DOHH2 (cell line): ENCODE results near the gene PDIA6.

Experiments
- H3F3A ChIP-seq: fragments of 200-600 bp; sonication (generic), shearing (Covaris generic); 2 replicates; pipeline ENCODE4 v1.6.0; 2016; ENCODE audit warnings: antibody characterized with exemption, mild to moderate bottlenecking; ENCODE audit not compliant: control insufficient read depth, insufficient read depth
- H3K27ac ChIP-seq: fragments of 200-600 bp; sonication (generic); 2 replicates; pipeline ENCODE4 v1.5.1; 2014; ENCODE audit warnings: low read depth, mild to moderate bottlenecking, low read length, moderate library complexity
- H3K27me3 ChIP-seq: fragments of 200-600 bp; sonication (generic); 2 replicates; pipeline ENCODE4 v1.6.1; 2014; ENCODE audit warnings: mild to moderate bottlenecking, low read length, mixed read lengths; ENCODE audit not compliant: control insufficient read depth
- H3K36me3 ChIP-seq: fragments of 200-600 bp; sonication (generic); 2 replicates; pipeline ENCODE4 v1.6.1; 2014; ENCODE audit warnings: mild to moderate bottlenecking, low read length, moderate library complexity, mixed read lengths; ENCODE audit not compliant: control insufficient read depth
- H3K4me1 ChIP-seq: fragments of 200-600 bp; sonication (generic); 2 replicates; pipeline ENCODE4 v1.6.1; 2014; ENCODE audit warnings: mild to moderate bottlenecking, low read length, mixed read lengths; ENCODE audit not compliant: control insufficient read depth
- H3K4me2 ChIP-seq: fragments of 200-600 bp; sonication (generic); 2 replicates; pipeline ENCODE4 v1.6.0; 2014; ENCODE audit warnings: mild to moderate bottlenecking, low read length, moderate library complexity
- H3K4me3 ChIP-seq: fragments of 200-600 bp; sonication (generic); 2 replicates; pipeline ENCODE4 v1.5.1; 2014; ENCODE audit warnings: mild to moderate bottlenecking, low read length, mixed read lengths
- H3K79me2 ChIP-seq: fragments of 200-600 bp; sonication (generic); 2 replicates; pipeline ENCODE4 v1.6.1; 2014; ENCODE audit warnings: mild to moderate bottlenecking, low read length, mixed read lengths; ENCODE audit not compliant: control insufficient read depth
- H3K9me2 ChIP-seq: fragments of 200-600 bp; sonication (generic); replicated peaks from 2 replicates; pipeline ENCODE4 v1.6.1; 2014; ENCODE audit warnings: mild to moderate bottlenecking, low read length, mixed read lengths; ENCODE audit not compliant: control insufficient read depth
- H3K9me3 ChIP-seq: fragments of 200-600 bp; sonication (generic); 2 replicates; pipeline ENCODE4 v1.6.1; 2014; ENCODE audit warnings: antibody characterized with exemption, low read length, mixed read lengths; ENCODE audit not compliant: control insufficient read depth, insufficient read depth
- H4K20me1 ChIP-seq: fragments of 200-600 bp; sonication (generic); 2 replicates; pipeline ENCODE4 v1.6.0; 2014; ENCODE audit warnings: low read depth, mild to moderate bottlenecking, antibody characterized with exemption, low read length, moderate library complexity; ENCODE audit not compliant: control insufficient read depth, insufficient read depth
- CTCF ChIP-seq: fragments of 200-600 bp; sonication (generic); IDR thresholded peaks from one replicate; pipeline ENCODE4 v1.5.1; 2014; ENCODE audit warnings: antibody characterized with exemption, mild to moderate bottlenecking, low read depth, low read length; ENCODE audit not compliant: poor library complexity, severe bottlenecking
- EZH2phosphoT487 ChIP-seq: fragments of 200-600 bp; sonication (generic); IDR thresholded peaks from 2 replicates; pipeline ENCODE4 v1.6.1; 2017; ENCODE audit warnings: borderline replicate concordance, mild to moderate bottlenecking, antibody characterized with exemption, low read length, moderate library complexity, mixed read lengths

PDIA6 gene

GRCh38 chr2:10826026-10826425 lies 13.4 kb upstream of the PDIA6 start:
- TF ChIP-seq EZH2phosphoT487 (no peak), CTCF (no peak)
- Histone ChIP-seq H3K27me3 (peaks cover 57% of the 10 kb centered on the region), H3K79me2 (no peaks in the 10 kb centered on the region)

GRCh38 chr2:10824191-10824590 lies 11.6 kb upstream of the PDIA6 start:
- no peak for TF ChIP-seq CTCF
- no peak for TF ChIP-seq EZH2phosphoT487
- H3K4me2 ChIP-seq = no peak overlapping the region

More at GRCh38 chr2:10826026-10826425, 13.4 kb upstream of the PDIA6 start:
- no peaks in the 10 kb centered on the region for H3K9me2 ChIP-seq
- H3K4me2 ChIP-seq = no peak overlapping the region
- H4K20me1 ChIP-seq = no peaks in the 10 kb centered on the region
- no peak overlapping the region for H3K27ac ChIP-seq
- H3K4me1 ChIP-seq = peaks cover 20% of the 10 kb centered on the region
- H3F3A ChIP-seq = no peaks in the 10 kb centered on the region
- H3K4me3 ChIP-seq = no peak overlapping the region
- no peaks in the 10 kb centered on the region for H3K9me3 ChIP-seq
- no peaks in the 10 kb centered on the region for H3K36me3 ChIP-seq

GRCh38 chr2:10820978-10821695 lies 8.6 kb upstream of the PDIA6 start:
- Histone ChIP-seq H3K79me2 (no peaks in the 10 kb centered on the region), H3K9me3 (no peaks in the 10 kb centered on the region), H4K20me1 (no peaks in the 10 kb centered on the region), H3K4me2 (no peak overlapping the region), H3K4me1 (no peaks in the 10 kb centered on the region), H3K36me3 (no peaks in the 10 kb centered on the region), H3K27ac (no peak overlapping the region), H3F3A (no peaks in the 10 kb centered on the region), H3K4me3 (no peak overlapping the region), H3K9me2 (no peaks in the 10 kb centered on the region), H3K27me3 (peaks cover 56% of the 10 kb centered on the region)
- TF ChIP-seq EZH2phosphoT487 (no peak), CTCF (no peak)

More at GRCh38 chr2:10824191-10824590, 11.6 kb upstream of the PDIA6 start:
- Histone ChIP-seq H3F3A (no peaks in the 10 kb centered on the region), H3K4me1 (peaks cover 20% of the 10 kb centered on the region), H3K79me2 (no peaks in the 10 kb centered on the region), H3K4me3 (no peak overlapping the region), H3K36me3 (no peaks in the 10 kb centered on the region), H4K20me1 (no peaks in the 10 kb centered on the region), H3K9me3 (no peaks in the 10 kb centered on the region), H3K27me3 (peaks cover 55% of the 10 kb centered on the region), H3K27ac (no peak overlapping the region), H3K9me2 (no peaks in the 10 kb centered on the region)
